Stimulated activated CD4-positive, alpha-beta T cell treated with anti-CD3 and anti-CD28 coated beads, Interleukin-15, amount 100 ng/mL, for 48 hours (primary cell): ENCODE results near the gene BOLA2B.
A peak's percentile ranks its signal among the peaks of the same experiment; 100 is the strongest.
"Not testable (repeated sequence)": the region's sequence is repeated elsewhere in the genome, so short reads cannot be mapped to it uniquely, and the experiment has no call there.

Experiments
- DNase-seq, 2 donors: peaks; one replicate each; pipeline ENCODE4 v3.0.0-alpha.2; 2020; ENCODE audit warnings: low read depth in 2 of 2

Gene BOLA2B

GRCh38 chr16:30193615-30194014 is at the start of gene BOLA2B, which contains the start of gene SLX1A:
TSS of gene BOLA2B (minus strand) at chr16:30193666. CDS start at chr16:30193595, 71 bp downstream.
TSS of gene SLX1A (plus strand) at chr16:30193875. CDS start at chr16:30194085, 210 bp downstream.
- DNase-seq = not testable (repeated sequence)

GRCh38 chr16:30217082-30217481 is 23.6 kb upstream of the BOLA2B start:
- not testable (repeated sequence) for DNase-seq

- not testable (repeated sequence) for DNase-seq
Measured at GRCh38 chr16:30211414-30211813, 17.9 kb upstream of the BOLA2B start.

GRCh38 chr16:30209032-30209431 is 15.6 kb upstream of the BOLA2B start:
- DNase-seq = not testable (repeated sequence)

- not testable (repeated sequence) for DNase-seq
Measured at GRCh38 chr16:30207063-30207704, 13.7 kb upstream of the BOLA2B start.

GRCh38 chr16:30206252-30206651 is 12.8 kb upstream of the BOLA2B start:
- not testable (repeated sequence) for DNase-seq

- not testable (repeated sequence) for DNase-seq
Measured at GRCh38 chr16:30205541-30206236, 12.2 kb upstream of the BOLA2B start.

- DNase-seq = not testable (repeated sequence)
Measured at GRCh38 chr16:30199608-30200343, 6.3 kb upstream of the BOLA2B start.

GRCh38 chr16:30199049-30199448 is 5.6 kb upstream of the BOLA2B start, which contains the start of gene SULT1A3:
TSS of gene SULT1A3 (plus strand) at chr16:30199255. CDS start at chr16:30200729, 1,474 bp downstream.
- not testable (repeated sequence) for DNase-seq

- DNase-seq = not testable (repeated sequence)
Measured at GRCh38 chr16:30197001-30197400, 3.5 kb upstream of the BOLA2B start.

- not testable (repeated sequence) for DNase-seq
Measured at GRCh38 chr16:30194172-30194925, 883 bp upstream of the BOLA2B start.

GRCh38 chr16:30193098-30193497 is 368 bp downstream of the BOLA2B start:
- not testable (repeated sequence) for DNase-seq

- DNase-seq = not testable (repeated sequence)
Measured at GRCh38 chr16:30191158-30191557, 2.3 kb downstream of the BOLA2B start.

GRCh38 chr16:30187971-30188561 is 5.4 kb downstream of the BOLA2B start:
- no peak for DNase-seq

- no peak for DNase-seq
Measured at GRCh38 chr16:30187556-30187865, 6.0 kb downstream of the BOLA2B start.

- DNase-seq = peak; percentile 76 to 85
Measured at GRCh38 chr16:30186782-30187555, 6.5 kb downstream of the BOLA2B start.

GRCh38 chr16:30186444-30186781 is 7.1 kb downstream of the BOLA2B start:
- DNase-seq = peak in 1 of 2 donors; percentile 13

GRCh38 chr16:30185683-30186421 is 7.6 kb downstream of the BOLA2B start:
- DNase-seq = peak; percentile 71 to 72

GRCh38 chr16:30184891-30185682 is 8.4 kb downstream of the BOLA2B start:
- peak in 1 of 2 donors; percentile 14 for DNase-seq
